Endometrial microvascular endothelial cells (primary cell): ENCODE measurements around the gene TSPAN9. TPM values are rescaled to one million over a fixed set of nuclear protein-coding genes. Genes with fewer than 3 reads are reported as not detected.

ENCODE experiments used
- in situ Hi-C: cut with HindIII; loops from 2 replicates; pipeline ENCODE4 v1.10.0; 2017; ENCODE audit warnings: low sequenced_read_pairs, low pct_unique_long_range_greater_than_20kb; ENCODE audit errors: inconsistent ontology term
- total RNA-seq: library from RNA; depleted of rRNA; stranded (reverse); fragments of >200 nt; gene quantifications from one replicate; pipeline ENCODE4 v1.2.3, GENCODE V29; 2015; ENCODE audit errors: inconsistent ontology term

The TSPAN9 gene
- total RNA-seq, 1 donor from 2014 or later = 15.9 TPM

DNA sequence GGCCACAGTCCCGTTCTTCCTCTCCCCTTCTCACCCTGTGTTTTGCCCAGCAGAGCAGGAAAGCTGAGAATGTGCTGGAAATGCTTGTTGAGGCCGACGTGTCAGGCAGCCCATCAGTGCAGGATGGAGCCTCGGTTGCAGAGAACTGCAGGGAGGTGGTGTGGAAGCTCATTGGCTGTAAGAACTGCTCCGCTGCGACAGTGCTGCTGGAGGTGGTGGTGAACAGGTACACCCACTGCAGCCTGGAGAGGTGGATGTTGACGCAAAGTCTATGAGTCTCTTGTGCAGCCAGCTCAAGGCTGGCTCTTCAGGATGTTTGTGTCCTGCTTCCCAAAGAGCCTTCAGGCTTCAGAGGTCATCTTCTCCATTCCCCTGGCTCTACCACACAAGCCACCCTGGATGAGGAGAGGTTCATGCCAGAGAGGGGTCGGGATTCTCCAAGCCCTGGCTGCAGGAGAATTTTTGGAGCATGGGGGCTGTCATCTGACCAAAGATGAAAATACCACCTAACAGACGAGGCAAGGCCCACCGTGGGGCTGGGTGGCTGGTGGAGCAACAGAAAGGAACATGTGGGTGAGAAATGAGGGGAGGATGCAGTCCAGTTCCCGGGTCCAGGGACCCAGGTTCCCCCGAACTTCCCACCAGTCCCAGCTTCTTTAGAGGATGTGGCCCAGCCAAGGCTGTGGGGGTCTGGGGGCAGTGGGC is 239.7 kb downstream of the TSPAN9 start:
- in situ Hi-C loops = no loop called here

DNA sequence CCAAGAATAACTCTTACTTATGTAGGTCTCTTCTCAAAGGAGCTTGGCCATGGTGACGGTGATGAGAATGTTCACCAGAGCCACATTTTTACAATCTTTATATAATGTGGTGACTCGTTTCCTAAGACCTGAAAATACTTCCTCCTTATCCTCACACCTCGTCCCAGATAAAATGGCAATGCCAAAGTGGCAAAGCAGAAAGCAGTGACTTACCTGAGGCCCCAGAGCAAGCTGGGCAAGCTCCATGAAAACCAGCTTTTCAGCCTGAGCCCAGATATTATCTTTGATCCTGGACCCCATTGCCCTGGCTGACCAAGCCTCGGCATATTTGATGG is 240.3 kb downstream of the TSPAN9 start:
- in situ Hi-C loops = no loop called here

DNA sequence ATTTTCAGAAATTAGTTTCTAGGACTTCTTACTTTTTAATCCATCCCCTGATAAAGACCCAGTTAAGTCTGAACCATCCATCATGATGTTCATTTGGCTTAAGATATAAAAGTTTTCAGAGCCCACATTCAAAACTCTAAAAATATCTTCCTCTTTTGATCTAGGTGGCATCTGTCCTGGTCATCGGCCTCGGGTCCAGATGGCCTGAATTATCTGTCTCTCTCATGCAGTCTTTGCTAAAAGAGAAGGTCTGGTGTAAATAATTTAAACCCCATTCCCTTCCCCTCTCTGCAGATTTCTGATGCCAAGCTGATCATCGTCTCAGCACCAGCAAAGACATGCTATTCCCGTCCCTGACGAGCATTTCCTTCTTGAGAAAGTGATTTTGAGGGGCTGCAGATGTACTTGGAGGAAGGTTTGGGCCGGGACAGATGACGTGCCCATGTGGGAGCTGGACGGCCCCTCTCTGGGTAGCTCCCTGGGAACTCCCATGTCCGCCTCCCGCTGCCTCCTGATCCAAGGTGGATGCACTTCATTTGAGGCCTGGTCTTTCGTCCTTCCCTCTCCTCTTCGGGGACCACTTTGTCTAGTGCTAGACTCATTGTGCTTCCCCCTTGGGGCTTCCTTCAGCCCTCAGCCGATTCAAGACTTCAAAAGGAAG is 240.8 kb downstream of the TSPAN9 start:
- in situ Hi-C loops = no loop called here

DNA sequence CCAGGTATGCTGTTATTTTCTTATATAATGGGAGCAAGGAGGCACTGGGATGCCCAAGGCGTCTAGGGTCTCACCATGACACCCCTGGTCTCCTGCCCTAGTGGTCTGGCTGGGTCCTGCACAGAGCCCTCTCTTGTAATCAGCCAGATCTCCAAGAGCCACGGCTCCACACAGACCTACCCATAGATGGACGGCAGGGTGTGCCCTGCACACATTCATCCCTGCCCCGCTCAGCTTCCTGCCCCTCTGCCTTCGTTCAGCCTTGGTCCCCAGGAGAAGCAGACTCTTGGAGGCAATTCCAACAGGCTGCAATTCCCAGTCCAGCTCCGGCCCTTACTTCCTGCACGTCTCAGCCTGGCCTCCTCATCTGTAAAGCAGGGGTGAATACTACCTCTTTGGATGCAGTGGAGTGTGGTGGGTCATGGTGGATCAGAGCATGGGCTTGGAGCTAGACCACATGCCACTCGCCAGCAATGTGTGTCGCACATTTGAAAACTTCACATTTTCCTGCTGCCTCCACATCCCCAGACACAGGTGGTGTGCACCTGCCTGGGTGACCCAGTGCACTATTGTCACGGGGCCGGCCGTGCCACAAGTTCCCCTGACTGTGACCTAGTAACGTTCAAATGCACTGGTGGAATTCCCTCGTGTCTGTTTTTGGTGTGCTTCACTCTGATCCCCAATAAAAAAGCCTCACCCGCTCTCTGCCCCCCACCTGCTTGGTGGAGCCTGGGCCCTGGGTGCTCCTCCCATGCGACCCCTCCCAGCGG is 242.7 kb downstream of the TSPAN9 start:
- in situ Hi-C loops = no loop called here

DNA sequence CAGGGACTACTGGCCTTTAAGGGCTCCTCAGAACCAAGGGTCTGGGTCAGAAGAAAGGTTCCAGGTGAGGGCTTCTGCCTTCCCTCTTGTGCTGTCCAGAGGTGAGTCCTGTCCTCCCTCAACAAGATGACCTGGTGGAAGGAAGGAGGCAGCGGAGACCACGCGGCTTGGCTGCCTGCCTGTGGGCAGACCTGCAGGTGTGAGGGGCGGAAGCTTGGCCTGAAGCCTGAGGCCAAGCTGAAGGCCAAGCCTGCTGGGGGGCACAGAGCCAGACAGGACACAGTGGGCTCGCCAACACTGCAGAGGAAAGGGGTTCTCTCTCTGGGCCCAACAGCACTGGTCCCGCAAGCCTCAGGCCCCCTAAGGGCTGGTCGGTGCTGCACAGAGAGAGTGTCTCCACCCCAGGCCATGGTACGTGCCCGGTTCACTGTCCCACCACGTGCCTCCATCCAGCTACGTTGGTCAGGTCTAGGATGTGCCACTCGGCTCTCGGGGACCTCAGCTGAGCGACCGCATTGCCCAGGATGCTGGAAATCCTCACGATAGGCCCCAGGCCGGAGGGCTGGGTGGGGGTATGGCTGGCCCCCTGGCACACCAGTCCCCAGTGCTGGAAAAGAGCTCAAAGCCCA is 243.8 kb downstream of the TSPAN9 start:
- in situ Hi-C loops = no loop called here

DNA sequence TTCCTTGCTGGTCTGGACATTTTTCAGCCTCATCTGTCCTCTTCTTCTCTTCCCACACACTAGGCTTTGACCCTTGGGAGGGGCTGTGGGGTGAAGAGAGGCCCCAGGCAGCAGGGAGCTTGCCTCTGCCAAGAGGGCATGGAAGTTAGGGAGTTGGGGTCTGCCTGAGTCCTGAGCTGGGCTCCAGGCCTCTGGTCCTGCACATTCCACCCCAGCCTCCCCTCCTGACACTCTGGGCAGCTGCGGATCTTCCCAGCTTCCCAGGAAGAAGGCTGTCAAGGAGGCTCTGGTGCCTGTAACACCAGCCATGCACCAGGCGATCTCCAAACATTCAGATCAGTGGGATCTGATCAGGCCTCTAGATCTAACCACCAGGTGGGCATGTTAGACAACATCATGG is 244.7 kb downstream of the TSPAN9 start:
- in situ Hi-C loops = no loop called here

DNA sequence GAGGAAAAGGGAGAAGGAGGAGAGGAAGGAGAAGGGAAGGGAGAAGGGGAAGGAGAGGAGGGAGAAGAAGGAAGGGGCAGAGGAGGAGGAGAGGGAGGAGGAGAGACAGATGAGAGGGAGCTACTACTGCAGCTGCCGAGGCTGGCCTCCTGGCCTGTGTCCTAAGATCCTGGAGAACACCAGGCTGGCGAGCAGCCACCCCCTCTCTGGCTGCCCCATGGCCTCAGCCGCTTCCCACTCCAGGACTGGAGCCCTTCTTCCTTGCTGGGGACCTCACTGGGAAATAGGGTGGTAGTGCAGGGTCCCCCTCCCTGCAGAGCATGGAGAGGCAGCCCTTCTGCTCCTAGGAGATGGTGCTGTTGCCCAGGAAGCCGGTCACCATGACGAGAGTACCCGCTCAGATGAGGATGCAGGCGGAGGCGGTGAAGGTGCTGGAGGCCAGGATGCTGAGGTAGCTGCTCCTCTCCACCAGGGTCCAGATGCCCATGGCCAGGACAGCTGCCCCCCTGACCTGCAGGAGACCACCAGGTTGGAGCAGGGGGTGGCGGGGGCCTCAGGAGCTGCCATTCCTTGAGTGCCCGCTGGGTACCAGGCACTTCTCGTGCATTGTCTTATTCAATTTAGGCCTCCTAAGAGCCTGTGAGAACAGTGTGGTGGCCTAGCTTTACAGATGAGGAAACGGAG is 246.0 kb downstream of the TSPAN9 start:
- in situ Hi-C loops = no loop called here

DNA sequence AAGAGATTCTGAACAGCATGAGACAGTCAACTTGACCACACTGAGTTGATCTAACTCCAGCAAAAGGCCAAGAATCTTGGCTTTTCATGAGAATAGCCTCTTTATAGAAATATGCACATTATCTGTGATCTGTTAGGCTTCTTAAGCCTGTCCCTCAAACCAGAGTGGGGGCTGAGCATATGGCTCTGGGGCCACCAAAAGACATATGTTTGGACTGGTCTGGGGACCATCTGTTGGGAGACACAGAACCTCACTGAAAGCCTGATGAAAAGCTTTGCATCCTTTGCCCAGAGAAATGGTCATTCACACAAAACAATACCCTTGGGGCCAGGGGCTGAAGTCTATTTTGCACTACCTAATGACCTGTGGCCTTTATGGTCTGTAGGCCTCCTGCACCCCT is 248.6 kb downstream of the TSPAN9 start:
- in situ Hi-C loops = no loop called here

DNA sequence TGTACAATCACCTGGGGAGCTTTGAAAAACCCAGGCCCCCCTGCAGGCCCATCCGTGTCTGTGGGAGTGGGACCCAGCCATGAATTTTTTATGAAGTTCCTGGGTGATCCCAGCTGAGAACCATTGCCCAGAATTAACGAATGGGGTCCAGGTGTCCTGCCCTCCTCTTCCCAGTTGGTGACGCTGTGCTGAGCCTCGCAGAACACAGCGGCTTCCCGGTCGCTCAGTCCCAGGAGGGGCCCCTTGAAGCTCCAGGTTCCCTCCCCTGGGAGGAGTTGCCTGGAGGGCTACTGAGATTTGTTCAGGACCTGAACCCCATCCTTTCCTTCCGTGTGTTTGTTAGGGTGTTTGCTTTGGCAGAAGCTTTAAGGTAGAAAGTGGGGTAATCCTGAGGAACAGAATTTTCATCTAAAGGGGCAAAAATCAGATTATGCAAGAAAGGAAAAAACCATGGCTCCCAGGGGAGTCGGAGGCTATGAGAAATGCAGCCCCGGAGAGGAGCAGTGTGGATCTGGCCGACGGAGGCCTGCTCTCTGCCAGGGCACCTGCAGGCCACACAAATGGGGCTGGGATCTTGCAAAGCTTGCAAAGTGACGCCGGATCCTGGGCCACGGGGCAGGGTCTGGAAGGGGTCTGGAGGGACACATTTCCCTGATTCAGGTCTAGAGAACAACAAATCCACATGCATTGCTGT is 249.1 kb downstream of the TSPAN9 start:
- in situ Hi-C loops = no loop called here

DNA sequence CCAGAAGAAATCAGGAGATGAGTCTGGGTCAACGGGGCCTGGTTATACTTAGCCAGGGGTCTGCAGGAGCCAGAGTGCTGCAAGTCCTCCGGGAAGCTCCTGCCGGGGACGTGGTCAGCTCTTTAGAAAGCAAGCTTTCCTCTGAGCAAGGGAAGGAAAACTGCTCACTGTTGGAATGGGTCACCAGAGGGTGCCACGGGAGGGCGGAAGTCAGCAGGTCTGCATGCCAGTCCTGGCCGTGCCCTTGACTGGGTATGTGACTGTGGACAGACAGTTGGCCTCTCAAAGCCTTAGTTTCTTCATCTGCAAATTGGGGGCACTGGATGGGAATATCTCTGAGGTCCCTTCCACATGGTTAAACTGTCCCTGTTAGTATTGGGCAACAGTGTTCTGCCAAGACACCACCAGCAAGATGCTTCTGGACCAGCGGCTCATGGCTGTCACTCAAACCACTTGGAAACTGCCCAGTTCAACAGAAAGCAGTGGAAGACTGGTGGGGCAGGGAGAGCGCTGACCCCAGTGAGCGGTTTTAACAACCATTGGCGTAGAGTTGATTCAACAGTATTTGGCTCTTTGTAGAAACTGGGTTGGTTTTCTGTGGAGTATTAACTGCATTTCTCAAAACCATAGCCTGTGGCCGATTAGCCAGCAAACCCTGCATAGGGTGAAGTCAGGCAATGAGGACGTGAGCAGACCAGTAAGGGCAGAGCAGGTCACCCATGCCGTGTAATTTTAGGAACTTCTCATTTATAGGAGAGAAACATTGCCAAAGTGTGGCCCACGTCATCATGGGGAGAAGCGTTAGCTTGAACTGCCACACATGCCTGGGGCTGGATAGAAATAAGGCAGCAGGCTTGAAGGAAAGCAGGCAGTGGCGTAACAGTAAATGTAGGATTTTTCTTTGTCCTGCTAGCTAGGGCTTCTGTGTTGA is 249.9 kb downstream of the TSPAN9 start:
- in situ Hi-C loops = no loop called here

DNA sequence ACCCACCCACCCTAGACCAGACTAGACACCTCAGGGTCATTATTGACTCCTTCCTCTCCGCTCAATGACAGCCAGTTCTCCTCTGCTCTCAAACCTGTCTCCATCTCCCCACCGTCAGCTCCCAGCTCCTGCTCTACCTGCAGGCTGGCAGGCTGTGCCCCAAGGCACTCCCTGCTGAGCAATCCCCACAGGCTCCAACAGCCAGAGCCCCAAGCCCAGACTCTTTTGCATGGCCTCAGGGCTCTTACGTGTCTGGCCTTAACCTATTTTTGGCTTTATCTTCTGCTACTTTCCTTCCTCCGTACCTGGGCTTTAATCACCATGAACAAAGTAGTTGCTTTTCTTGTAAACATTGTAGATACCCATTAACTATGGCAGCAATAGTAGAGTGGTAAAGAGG is 250.9 kb downstream of the TSPAN9 start:
- in situ Hi-C loops = no loop called here

DNA sequence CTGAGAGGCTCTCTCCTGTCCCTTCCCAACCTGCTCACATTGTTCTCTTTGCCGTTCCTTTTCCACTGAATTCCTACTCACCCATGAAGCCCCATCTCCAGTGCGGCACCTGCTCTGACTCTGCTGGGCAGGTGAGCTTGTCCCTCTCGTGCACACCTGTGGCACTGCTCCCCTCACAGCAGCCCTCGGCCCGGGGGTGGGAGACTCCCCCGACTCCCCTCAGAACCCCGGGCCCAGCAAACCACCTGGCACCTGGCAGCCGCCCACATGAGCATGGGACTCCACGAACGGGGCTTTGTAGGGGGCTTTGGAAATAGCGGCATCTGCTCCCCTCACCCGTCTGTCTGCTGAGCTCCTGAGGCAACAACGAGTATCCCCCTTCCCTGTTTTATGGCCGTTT is 251.4 kb downstream of the TSPAN9 start:
- in situ Hi-C loops = no loop called here

DNA sequence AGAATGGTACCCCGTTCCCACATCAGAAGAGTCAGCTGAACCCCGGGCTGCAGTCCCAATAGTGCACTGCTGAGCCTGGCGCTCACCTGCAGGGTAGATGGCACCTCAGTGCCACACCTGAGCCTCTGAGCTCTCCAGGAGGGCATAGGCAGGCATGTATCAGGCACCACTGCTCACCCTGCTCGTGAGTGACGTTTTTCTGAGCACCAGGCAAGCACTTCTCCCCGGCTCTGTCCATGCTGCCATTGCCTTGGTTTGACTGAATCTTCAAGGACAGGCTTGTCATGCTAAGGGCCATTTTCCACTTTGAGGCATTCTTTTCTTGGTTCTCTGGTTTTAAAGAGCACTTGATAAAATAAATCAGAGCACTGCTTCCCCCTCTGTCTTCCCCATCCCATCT is 252.2 kb downstream of the TSPAN9 start:
- in situ Hi-C loops = no loop called here

DNA sequence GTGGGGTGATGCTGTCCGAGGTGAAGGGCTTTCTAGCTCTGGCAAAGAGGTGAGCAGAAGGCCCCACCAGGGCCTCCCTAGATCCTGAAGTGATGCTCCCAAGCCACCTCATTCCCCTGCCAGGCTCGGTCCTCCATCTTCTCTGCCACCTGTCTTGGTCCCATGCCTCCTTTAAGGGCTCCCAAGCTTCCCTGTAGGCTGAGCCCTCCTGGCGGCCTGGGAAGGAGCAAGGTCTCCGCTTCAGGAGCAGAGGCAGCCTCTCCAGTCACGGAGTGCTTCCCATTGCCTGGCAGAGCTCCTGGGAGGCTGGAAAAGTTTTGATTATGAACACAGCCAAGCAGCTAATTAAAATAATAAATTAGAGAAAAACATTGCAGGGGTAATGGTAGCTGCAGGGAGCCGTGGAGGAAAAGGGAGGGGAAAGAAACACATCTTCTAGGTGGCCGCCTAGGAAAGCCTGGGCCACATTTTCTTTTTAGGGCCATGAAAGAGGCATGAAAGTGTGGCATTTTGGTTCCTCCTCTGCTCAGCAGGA is 253.9 kb downstream of the TSPAN9 start:
- in situ Hi-C loops = no loop called here

DNA sequence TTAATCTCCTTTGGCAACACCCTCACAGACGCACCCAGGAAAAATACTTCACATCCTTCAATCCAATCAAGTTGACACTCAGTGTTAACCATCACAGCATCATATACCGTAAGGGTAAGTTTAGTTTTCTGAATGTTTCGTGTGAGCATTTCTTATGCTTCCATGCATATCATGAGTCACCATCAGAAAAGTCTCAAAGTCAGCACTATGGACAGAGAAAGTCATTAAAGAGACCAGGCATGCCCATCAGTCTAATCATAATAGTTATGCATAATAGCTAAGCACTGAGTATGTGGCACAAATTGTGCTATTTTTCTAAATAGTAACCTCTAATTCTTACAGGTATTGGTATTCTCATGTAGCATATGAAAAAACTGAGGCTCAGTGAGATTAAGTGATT is 255.0 kb downstream of the TSPAN9 start:
- in situ Hi-C loops = no loop called here

DNA sequence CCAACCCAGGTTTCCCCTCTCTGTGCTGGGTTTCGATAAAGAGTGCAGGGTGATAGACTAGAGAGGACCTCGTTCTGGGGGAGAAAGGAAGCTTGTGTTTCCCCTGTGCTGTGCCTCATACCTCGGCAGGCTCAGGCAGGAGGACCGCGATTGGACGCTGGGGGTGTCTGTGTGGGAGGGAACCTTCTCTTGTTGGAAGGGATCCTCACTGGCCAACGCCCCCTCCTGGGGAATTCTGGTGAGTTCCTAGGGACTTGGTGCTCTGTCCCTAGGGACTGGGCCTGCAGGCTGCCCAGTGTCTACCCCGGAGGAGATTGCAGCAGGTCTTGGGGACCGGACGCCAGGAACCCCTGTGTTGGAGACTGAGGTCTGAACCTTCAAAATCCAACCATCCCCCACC is 256.4 kb downstream of the TSPAN9 start:
- in situ Hi-C loops = no loop called here

DNA sequence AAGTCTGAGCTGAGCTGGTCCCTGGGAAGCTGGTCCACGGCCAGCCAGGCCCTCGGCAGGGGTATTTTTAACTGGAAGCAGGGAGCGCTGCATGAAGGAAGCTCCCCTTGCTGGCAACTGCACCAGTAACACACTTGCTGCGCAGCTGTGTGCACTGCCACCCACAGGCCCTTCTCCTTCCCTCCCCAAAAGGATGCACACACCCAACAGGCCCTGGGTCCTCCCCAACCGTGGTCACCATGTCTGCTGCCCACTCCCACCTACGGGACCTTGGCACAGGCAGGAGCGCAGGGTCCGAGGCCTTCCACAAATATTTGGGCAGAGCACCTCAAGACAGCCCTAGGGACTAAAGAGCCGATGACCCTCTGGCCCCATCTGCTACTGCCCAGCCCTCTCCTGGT is 256.8 kb downstream of the TSPAN9 start:
- in situ Hi-C loops = no loop called here
